BE2C (cell line): ENCODE measurements around the gene BBS1.

Experiments used
- DNase-seq: peaks from one replicate; pipeline ENCODE4 v3.0.0-alpha.2; 2020
- H3K27me3 ChIP-seq: fragments of 250-450 bp; sonication (Bioruptor Pico); 2 replicates; pipeline ENCODE4 v1.5.1; 2020; ENCODE audit warnings: mild to moderate bottlenecking
- H3K36me3 ChIP-seq: fragments of 250-450 bp; sonication (Bioruptor Pico); 2 replicates; pipeline ENCODE4 v1.5.1; 2020; ENCODE audit warnings: mild to moderate bottlenecking
- H3K4me1 ChIP-seq: fragments of 250-450 bp; sonication (Bioruptor Pico); 2 replicates; pipeline ENCODE4 v1.5.1; 2020
- H3K4me3 ChIP-seq: 2 replicates; pipeline ENCODE4 v1.5.1; 2011; ENCODE audit warnings: low read depth, low read length
- H3K9me3 ChIP-seq: fragments of 250-450 bp; sonication (Bioruptor Pico); 2 replicates; pipeline ENCODE4 v1.5.1; 2020
- TF ChIP-seq, protein P1 (sequence below): IDR thresholded peaks from 2 replicates; pipeline ENCODE4 v1.5.1; 2012; ENCODE audit warnings: mild to moderate bottlenecking, low read depth, low read length

The BBS1 gene

DNA sequence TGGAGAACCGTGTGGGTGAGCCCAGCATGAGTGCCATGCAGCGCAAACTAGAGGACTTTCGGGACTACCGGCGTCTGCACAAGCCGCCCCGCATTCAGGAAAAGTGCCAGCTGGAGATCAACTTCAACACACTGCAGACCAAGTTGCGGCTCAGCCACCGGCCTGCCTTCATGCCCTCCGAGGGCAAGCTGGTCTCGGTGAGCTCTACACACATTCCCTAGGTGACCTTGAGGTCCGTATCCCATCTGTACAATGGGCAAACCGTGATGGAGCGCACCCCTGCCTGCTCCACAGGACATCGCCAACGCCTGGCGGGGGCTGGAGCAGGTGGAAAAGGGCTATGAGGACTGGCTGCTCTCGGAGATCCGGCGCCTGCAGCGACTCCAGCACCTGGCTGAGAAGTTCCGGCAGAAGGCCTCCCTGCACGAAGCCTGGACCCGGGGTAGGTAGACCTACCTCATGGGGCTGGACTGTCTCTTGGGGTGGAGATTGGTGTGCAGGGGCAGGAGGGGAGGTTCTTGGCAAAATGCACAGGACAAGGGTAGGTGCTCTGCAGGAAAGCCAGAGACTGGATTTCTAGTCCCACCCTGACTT is 47.4 kb downstream of the BBS1 start:
- DNase-seq: no peak
- Histone ChIP-seq H3K36me3 (no peaks in the 10 kb centered on the region), H3K27me3 (no peaks in the 10 kb centered on the region), H3K4me1 (no peaks in the 10 kb centered on the region), H3K4me3 (no peak overlapping the region), H3K9me3 (no peaks in the 10 kb centered on the region)
- TF ChIP-seq, protein P1, sequence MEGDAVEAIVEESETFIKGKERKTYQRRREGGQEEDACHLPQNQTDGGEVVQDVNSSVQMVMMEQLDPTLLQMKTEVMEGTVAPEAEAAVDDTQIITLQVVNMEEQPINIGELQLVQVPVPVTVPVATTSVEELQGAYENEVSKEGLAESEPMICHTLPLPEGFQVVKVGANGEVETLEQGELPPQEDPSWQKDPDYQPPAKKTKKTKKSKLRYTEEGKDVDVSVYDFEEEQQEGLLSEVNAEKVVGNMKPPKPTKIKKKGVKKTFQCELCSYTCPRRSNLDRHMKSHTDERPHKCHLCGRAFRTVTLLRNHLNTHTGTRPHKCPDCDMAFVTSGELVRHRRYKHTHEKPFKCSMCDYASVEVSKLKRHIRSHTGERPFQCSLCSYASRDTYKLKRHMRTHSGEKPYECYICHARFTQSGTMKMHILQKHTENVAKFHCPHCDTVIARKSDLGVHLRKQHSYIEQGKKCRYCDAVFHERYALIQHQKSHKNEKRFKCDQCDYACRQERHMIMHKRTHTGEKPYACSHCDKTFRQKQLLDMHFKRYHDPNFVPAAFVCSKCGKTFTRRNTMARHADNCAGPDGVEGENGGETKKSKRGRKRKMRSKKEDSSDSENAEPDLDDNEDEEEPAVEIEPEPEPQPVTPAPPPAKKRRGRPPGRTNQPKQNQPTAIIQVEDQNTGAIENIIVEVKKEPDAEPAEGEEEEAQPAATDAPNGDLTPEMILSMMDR: no peak

DNA sequence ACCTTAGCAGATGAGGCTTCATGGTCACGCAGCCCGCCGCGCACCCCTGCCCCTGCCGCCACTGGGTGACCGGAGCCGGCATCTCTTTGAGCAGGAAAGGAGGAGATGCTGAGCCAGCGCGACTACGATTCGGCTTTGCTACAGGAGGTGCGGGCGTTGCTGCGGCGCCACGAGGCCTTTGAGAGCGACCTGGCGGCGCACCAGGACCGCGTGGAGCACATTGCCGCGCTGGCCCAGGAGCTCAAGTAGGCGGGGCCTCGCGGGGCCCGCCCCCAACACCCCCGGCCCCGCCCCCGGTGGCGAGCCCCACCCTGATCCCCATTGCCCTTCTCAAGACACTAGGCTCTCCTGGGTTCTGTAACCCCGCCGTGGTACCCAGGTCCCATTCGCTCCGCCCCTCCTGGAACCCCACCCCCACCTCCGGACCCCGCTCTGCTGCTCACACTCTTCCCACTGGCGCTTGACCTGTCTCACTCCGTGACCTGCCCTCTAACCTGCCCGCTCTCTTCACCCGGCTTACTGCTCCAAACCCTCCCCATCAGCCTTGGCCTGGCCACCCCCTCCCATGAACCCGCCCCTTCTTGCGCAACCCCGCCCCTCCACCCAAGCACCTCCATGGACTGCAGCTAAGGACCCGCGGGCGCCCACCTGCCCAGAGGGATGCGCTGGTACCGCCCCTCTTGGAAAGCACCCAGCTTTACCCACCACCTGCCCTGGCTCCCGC is 48.9 kb downstream of the BBS1 start:
- no peaks in the 10 kb centered on the region for H3K27me3 ChIP-seq
- no peaks in the 10 kb centered on the region for H3K4me1 ChIP-seq
- no peak overlapping the region for H3K4me3 ChIP-seq
- no peaks in the 10 kb centered on the region for H3K9me3 ChIP-seq
- no peaks in the 10 kb centered on the region for H3K36me3 ChIP-seq
- TF ChIP-seq, protein P1: no peak
- no peak for DNase-seq

DNA sequence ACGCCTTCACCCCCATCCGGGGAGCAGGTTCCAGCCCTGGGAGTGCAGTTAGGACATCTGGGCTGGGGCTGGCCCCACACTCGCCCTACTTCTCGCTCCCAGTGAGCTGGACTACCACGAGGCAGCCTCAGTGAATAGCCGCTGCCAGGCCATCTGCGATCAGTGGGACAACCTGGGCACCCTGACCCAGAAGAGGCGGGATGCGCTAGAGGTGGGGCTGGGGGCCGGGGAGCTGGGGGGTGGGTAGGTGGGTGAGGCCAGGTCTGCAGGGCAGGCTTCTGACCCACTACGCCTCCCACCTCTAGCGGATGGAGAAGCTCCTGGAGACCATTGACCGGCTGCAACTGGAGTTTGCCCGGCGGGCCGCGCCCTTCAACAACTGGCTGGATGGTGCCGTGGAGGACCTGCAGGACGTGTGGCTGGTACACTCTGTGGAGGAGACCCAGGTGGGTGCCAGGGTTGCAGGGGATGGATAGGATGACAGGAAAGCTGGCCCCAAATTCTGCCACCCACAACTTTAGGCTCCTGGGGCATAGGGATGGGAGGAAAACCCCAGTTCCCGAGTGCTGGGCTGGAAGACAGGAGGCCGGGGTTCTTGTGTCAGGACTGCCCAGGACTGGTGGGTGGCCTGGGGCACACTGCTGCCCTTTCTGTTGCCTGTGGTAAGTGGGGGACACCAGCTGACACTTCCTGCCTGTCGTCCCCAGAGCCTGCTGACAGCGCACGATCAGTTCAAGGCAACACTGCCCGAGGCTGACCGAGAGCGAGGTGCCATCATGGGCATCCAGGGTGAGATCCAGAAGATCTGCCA is 49.6 kb downstream of the BBS1 start:
- H3K27me3 ChIP-seq: no peaks in the 10 kb centered on the region
- TF ChIP-seq, protein P1: no peak

DNA sequence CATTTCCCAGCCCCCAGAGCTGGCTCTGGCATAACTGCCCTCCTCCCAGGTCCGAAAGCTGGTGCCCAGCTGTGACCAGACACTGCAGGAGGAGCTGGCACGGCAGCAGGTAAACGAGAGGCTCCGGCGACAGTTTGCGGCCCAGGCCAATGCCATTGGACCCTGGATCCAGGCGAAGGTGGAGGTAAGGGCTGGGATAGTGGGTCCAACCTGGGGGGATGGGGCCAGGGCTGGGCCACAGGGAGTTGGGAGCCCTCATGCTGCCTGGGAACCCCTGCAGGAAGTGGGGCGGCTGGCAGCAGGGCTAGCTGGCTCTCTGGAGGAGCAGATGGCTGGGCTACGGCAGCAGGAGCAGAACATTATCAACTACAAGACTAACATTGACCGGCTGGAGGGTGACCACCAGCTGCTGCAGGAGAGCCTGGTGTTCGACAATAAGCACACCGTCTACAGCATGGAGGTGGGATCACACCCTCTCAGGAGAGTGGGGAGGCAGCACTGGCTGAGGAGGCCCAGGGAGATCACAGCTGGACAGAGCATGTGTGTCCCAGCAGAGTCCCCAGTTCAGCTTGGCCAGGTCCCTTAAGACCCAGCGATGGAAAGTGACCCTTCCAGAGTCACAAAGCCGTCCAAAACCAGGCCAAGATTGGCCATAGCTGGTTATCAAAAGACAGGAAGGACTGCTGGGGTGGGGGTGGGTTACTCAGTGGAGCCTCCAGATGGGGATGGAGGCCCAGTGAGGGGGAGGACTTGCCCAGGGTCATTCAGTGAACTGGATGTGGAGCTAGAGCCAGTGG is 50.9 kb downstream of the BBS1 start:
- Histone ChIP-seq H3K4me3 (no peak overlapping the region), H3K36me3 (no peaks in the 10 kb centered on the region), H3K9me3 (no peaks in the 10 kb centered on the region), H3K27me3 (no peaks in the 10 kb centered on the region), H3K4me1 (no peaks in the 10 kb centered on the region)
- DNase-seq: no peak
- TF ChIP-seq, protein P1: no peak

More for the DNA sequence above, 49.6 kb downstream of the BBS1 start:
- Histone ChIP-seq H3K36me3 (no peaks in the 10 kb centered on the region), H3K4me1 (no peaks in the 10 kb centered on the region), H3K9me3 (no peaks in the 10 kb centered on the region), H3K4me3 (no peak overlapping the region)
- DNase-seq: no peak

DNA sequence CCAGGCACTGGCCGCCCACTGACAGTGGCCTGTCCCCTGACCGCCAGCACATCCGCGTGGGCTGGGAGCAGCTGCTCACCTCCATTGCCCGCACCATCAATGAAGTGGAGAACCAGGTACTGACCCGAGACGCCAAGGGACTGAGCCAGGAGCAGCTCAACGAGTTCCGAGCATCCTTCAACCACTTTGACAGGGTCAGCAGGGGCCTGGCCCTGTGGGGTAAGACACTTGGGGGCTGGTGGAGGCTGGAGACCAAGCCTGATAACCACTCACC is 51.5 kb downstream of the BBS1 start:
- TF ChIP-seq, protein P1: no peak
- no peaks in the 10 kb centered on the region for H3K4me1 ChIP-seq
- no peak overlapping the region for H3K4me3 ChIP-seq
- H3K27me3 ChIP-seq: no peaks in the 10 kb centered on the region
- no peak for DNase-seq
- H3K9me3 ChIP-seq: no peaks in the 10 kb centered on the region
- H3K36me3 ChIP-seq: no peaks in the 10 kb centered on the region
